Activated CD4-positive, CD25-positive, alpha-beta regulatory T cell (primary cell): ENCODE results near the gene MGST3.
A peak's percentile ranks its signal among the peaks of the same experiment; 100 is the strongest.
"Not testable (repeated sequence)": the region's sequence is repeated elsewhere in the genome, so short reads cannot be mapped to it uniquely, and the experiment has no call there.

Source experiments
- DNase-seq, 4 experiments: peaks; one replicate each; lab custom pipeline; 2025; lab: John Stamatoyannopoulos, UW

The MGST3 gene

DNA sequence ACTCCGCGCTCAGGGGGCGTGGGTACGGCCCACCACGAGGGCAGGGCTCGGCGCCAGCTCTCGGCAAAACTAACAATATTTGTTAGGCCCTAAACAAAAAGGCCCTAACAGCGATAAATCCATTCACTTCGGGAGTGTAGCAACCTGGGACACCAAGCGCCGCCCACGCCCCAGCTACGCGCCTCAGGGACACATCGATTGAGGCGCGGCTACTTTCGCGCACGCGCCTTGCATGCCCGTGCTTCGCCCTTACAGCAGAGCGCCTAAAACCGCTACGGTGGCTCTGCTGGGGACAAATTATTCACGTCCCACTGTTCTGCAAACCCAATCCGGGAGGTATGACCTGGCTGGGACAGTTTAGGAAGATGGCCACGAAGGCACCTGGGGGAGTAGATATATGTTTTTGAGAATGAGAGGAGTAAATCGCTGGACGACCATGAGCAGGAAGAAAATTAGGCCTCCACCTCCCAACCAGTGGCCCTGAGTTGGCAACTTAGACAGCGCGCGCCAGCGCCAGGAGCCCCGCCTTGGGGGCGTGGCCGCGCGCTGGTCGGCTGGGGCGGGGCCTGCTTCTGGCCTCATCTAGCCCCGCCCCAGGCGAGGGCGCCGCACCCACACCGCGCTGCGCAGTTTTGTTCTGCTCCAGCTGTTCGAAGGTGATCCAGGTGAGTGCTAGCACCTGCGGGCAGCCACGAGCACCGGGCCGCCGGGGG lies at the start of gene MGST3:
TSS of gene MGST3 (plus strand) at position 606 of the 713 bp plus-strand sequence. CDS start 18,614 bp downstream, outside the sequence.
- peak; percentile 81 to 90 (median 84) for DNase-seq

- no peak for DNase-seq
Measured at GRCh38 chr1:165581926-165582325, 49.1 kb upstream of the MGST3 start.

GRCh38 chr1:165586398-165586797 lies 44.6 kb upstream of the MGST3 start:
- no peak for DNase-seq

DNA sequence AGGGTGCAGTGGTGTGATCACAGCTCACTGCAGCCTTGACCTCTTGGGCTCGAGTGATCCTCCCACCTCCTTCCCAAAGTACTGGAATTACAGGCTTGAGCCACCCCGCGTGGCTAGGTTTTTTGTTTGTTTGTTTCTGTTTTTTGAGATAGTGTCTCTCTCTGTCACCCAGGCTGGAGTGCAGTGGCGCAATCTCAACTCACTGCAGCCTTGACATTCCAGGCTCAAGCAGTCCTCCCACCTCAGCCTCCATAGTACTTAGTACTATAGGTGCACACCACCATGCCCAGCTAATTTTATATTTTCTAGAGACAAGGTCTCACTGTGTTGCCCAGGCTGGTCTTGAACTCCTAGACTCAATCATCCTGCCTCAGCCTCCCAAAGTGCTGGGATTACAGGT lies 39.6 kb upstream of the MGST3 start:
- not testable (repeated sequence) for DNase-seq

GRCh38 chr1:165592945-165593823 lies 37.9 kb upstream of the MGST3 start:
- peak; percentile 33 to 79 (median 58) for DNase-seq

- no peak for DNase-seq
Measured at GRCh38 chr1:165595246-165595938, 35.6 kb upstream of the MGST3 start.

GRCh38 chr1:165597883-165598675 lies 33.0 kb upstream of the MGST3 start:
- peak; percentile 63 to 87 (median 75) for DNase-seq

- no peak for DNase-seq
Measured at GRCh38 chr1:165598676-165599059, 32.4 kb upstream of the MGST3 start.

- DNase-seq = no peak
Measured at GRCh38 chr1:165600793-165601192, 30.2 kb upstream of the MGST3 start.

- DNase-seq = no peak
Measured at GRCh38 chr1:165603810-165604209, 27.2 kb upstream of the MGST3 start.

DNA sequence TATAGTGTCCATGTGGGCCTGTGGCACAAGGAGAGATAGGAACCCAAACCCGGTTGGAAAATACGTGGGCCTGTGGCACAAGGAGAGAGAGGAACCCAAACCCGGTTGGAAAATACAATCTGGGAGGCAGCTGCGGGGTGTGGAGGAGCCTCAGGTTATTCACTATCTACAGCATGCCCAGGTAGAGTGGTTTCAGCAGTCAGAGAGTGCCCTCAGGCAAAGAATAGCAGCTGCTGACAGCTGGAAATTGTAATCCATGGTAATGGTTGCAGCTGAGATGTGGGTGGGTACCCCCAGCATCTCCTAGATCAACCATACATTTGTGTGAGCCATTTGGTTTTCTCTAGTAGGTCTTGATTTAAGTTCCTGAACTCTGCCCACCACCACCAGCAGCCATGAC lies 25.8 kb upstream of the MGST3 start:
- DNase-seq = no peak

GRCh38 chr1:165606676-165607075 lies 24.4 kb upstream of the MGST3 start:
- not testable (repeated sequence) for DNase-seq

- DNase-seq = no peak
Measured at GRCh38 chr1:165610866-165611265, 20.2 kb upstream of the MGST3 start.

DNA sequence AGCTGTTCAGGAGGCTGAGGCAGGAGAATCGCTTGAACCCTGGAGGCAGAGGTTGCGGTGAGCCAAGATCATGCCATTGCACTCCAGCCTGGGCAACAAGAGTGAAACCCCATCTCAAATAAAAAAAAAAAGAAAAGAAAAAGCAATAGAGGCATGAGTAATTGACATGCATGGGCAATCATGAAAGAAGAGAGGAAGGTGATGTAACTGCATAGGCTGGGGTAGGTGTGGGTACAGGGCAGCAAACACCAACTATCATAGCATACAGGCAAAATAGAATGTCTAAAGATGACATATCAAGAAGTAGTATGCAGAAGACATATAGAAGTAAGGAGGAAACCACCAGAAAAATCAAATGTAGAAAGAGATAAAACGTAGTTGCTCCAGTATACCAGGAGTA lies 19.0 kb upstream of the MGST3 start:
- no peak for DNase-seq

GRCh38 chr1:165616054-165616612 lies 14.9 kb upstream of the MGST3 start:
- no peak for DNase-seq

GRCh38 chr1:165616987-165617546 lies 14.0 kb upstream of the MGST3 start:
- no peak for DNase-seq

DNA sequence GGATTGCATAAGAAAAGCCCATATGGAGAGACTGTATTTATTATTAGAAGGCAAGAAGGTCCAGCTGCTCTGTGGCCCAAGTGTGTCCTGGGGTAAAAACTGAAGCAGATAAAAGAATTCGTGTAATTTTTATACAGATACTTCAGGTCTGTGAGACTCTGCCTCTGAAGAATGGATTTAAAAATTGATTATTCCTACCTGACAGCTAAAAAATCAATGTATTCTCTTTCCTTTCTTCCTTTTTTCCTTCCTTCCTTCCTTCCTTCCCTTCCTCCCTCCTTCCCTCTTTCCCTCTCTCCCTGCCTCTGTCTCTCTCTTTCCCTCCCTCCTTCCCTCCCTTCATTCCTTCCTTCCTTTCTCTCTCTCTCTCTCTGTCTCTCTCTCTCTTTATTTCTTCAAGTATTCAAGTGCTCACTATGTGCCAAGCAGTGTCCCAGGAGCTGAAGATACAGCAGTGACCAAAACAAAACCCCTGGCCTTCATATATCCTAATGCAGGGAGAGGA lies 11.3 kb upstream of the MGST3 start:
- no peak for DNase-seq

DNA sequence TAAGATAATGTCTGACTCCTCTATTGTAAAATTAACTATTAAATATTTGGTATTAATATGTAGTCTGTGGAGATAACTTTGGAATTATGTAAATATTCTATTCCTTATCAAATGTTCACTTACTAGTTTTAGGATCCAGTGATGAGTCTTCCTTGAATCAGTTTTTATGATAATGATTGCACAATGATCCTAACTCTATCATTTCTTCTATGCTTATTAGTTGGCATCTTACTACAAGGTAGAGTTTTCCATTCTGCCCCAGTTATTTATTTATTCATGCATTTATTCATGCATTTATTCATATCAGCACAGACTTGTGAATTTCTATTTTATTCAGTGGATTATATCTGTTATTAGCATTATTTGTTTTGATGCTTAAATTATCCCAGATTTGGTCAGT lies 7.4 kb upstream of the MGST3 start:
- DNase-seq = no peak

- no peak for DNase-seq
Measured at GRCh38 chr1:165624441-165624840, 6.6 kb upstream of the MGST3 start.

DNA sequence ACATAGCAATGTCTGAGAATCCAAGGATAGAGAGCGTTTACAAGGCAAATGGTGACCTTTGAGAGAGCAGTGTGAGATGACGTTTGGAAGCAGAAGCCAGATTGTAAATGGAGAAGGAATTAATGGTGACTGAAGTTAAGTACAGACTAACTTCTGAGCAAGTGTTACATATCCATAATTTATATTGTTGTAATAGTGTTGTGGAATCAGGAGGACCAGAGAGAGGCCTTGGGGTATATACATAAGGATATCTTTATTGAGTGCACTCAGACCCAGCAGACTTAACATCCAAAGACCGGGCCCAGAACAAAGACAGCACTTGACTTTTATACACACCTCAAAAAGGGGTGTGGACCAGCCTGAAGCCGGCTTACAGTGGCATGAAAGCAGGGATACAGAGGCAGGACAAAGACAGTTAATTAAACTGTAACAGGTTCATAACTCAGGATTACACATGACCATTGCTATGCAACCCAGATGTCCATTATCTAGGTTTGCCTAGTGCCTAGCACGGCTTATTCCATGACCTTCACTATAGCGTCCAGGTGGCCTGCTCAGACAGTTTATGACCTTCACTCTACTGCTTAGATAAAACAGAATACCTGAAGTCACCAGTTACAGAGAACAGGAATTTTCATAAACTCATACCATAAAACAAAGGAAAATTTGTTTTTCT lies 2.7 kb upstream of the MGST3 start:
- DNase-seq = no peak
